ENCODE measurements around the gene FOXO3. TPM values are rescaled to one million over a fixed set of nuclear protein-coding genes. Genes with fewer than 3 reads are reported as not detected.

Gene FOXO3
- total and polyA plus RNA-seq, 2 of the 13 experiments (the other 11 are each of a cell fraction or from before 2014, with no cell fraction given) = 16.0 to 22.5 TPM

DNA sequence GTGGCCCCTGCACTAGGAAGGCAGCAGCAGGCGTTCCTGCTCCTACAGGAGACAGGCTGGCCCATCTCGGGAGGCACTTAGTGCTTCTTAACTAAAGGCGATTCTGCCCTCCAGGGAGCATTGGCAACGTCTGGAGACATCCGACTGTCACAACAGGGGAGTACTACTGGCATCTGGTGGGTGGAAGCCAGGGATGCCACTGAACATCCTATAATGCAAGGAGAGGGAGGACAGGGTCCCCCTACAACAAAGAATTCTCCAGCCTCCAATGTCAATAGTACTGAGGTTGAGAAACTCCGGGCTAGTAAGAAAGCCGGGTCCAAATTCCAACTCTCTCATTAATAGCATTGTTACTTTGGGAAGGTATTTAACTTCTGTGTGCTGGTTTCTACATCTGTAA, 168.1 kb downstream of the FOXO3 start (continued):
- TF ChIP-seq, protein P1, sequence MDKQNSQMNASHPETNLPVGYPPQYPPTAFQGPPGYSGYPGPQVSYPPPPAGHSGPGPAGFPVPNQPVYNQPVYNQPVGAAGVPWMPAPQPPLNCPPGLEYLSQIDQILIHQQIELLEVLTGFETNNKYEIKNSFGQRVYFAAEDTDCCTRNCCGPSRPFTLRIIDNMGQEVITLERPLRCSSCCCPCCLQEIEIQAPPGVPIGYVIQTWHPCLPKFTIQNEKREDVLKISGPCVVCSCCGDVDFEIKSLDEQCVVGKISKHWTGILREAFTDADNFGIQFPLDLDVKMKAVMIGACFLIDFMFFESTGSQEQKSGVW (CRISPR knock-in tag; IDR thresholded peaks at IDR 0.05; ENCODE audit: borderline replicate concordance) = no peak
- TF ChIP-seq MAFG (CRISPR knock-in tag; IDR thresholded peaks at IDR 0.05) = no peak
- TF ChIP-seq ZNF670 (CRISPR knock-in tag; IDR thresholded peaks at IDR 0.05; ENCODE audit: borderline replicate concordance) = no peak
- TF ChIP-seq, protein P2, sequence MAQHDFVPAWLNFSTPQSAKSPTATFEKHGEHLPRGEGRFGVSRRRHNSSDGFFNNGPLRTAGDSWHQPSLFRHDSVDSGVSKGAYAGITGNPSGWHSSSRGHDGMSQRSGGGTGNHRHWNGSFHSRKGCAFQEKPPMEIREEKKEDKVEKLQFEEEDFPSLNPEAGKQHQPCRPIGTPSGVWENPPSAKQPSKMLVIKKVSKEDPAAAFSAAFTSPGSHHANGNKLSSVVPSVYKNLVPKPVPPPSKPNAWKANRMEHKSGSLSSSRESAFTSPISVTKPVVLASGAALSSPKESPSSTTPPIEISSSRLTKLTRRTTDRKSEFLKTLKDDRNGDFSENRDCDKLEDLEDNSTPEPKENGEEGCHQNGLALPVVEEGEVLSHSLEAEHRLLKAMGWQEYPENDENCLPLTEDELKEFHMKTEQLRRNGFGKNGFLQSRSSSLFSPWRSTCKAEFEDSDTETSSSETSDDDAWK (CRISPR knock-in tag; IDR thresholded peaks at IDR 0.05) = no peak
- peak; percentile 38; the same call in 1 of the 2 replicates for TF ChIP-seq ZKSCAN8 (CRISPR knock-in tag; IDR thresholded peaks at IDR 0.05; ENCODE audit: borderline replicate concordance)
- no peak for TF ChIP-seq ARNT2 (CRISPR knock-in tag; IDR thresholded peaks at IDR 0.05; ENCODE audit: low read depth)
- no peak for TF ChIP-seq ZNF879 (CRISPR knock-in tag; IDR thresholded peaks at IDR 0.05)
- TF ChIP-seq RXRB (CRISPR knock-in tag; IDR thresholded peaks at IDR 0.05; ENCODE audit: borderline replicate concordance) = peak; percentile 38; the same call in 1 of the 2 replicates
- TF ChIP-seq, protein P3, sequence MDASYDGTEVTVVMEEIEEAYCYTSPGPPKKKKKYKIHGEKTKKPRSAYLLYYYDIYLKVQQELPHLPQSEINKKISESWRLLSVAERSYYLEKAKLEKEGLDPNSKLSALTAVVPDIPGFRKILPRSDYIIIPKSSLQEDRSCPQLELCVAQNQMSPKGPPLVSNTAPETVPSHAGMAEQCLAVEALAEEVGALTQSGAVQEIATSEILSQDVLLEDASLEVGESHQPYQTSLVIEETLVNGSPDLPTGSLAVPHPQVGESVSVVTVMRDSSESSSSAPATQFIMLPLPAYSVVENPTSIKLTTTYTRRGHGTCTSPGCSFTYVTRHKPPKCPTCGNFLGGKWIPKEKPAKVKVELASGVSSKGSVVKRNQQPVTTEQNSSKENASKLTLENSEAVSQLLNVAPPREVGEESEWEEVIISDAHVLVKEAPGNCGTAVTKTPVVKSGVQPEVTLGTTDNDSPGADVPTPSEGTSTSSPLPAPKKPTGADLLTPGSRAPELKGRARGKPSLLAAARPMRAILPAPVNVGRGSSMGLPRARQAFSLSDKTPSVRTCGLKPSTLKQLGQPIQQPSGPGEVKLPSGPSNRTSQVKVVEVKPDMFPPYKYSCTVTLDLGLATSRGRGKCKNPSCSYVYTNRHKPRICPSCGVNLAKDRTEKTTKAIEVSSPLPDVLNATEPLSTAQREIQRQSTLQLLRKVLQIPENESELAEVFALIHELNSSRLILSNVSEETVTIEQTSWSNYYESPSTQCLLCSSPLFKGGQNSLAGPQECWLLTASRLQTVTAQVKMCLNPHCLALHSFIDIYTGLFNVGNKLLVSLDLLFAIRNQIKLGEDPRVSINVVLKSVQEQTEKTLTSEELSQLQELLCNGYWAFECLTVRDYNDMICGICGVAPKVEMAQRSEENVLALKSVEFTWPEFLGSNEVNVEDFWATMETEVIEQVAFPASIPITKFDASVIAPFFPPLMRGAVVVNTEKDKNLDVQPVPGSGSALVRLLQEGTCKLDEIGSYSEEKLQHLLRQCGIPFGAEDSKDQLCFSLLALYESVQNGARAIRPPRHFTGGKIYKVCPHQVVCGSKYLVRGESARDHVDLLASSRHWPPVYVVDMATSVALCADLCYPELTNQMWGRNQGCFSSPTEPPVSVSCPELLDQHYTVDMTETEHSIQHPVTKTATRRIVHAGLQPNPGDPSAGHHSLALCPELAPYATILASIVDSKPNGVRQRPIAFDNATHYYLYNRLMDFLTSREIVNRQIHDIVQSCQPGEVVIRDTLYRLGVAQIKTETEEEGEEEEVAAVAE (CRISPR knock-in tag; IDR thresholded peaks at IDR 0.05; ENCODE audit: borderline replicate concordance) = no peak
- TF ChIP-seq, protein P4, sequence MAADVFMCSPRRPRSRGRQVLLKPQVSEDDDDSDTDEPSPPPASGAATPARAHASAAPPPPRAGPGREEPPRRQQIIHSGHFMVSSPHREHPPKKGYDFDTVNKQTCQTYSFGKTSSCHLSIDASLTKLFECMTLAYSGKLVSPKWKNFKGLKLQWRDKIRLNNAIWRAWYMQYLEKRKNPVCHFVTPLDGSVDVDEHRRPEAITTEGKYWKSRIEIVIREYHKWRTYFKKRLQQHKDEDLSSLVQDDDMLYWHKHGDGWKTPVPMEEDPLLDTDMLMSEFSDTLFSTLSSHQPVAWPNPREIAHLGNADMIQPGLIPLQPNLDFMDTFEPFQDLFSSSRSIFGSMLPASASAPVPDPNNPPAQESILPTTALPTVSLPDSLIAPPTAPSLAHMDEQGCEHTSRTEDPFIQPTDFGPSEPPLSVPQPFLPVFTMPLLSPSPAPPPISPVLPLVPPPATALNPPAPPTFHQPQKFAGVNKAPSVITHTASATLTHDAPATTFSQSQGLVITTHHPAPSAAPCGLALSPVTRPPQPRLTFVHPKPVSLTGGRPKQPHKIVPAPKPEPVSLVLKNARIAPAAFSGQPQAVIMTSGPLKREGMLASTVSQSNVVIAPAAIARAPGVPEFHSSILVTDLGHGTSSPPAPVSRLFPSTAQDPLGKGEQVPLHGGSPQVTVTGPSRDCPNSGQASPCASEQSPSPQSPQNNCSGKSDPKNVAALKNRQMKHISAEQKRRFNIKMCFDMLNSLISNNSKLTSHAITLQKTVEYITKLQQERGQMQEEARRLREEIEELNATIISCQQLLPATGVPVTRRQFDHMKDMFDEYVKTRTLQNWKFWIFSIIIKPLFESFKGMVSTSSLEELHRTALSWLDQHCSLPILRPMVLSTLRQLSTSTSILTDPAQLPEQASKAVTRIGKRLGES (CRISPR knock-in tag; IDR thresholded peaks at IDR 0.05; ENCODE audit: borderline replicate concordance) = no peak
- TF ChIP-seq ZZZ3 (CRISPR knock-in tag; IDR thresholded peaks at IDR 0.05; ENCODE audit: borderline replicate concordance) = no peak
- TF ChIP-seq, protein P5, sequence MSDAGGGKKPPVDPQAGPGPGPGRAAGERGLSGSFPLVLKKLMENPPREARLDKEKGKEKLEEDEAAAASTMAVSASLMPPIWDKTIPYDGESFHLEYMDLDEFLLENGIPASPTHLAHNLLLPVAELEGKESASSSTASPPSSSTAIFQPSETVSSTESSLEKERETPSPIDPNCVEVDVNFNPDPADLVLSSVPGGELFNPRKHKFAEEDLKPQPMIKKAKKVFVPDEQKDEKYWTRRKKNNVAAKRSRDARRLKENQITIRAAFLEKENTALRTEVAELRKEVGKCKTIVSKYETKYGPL (CRISPR knock-in tag; IDR thresholded peaks at IDR 0.05) = no peak
- TF ChIP-seq, protein P6, sequence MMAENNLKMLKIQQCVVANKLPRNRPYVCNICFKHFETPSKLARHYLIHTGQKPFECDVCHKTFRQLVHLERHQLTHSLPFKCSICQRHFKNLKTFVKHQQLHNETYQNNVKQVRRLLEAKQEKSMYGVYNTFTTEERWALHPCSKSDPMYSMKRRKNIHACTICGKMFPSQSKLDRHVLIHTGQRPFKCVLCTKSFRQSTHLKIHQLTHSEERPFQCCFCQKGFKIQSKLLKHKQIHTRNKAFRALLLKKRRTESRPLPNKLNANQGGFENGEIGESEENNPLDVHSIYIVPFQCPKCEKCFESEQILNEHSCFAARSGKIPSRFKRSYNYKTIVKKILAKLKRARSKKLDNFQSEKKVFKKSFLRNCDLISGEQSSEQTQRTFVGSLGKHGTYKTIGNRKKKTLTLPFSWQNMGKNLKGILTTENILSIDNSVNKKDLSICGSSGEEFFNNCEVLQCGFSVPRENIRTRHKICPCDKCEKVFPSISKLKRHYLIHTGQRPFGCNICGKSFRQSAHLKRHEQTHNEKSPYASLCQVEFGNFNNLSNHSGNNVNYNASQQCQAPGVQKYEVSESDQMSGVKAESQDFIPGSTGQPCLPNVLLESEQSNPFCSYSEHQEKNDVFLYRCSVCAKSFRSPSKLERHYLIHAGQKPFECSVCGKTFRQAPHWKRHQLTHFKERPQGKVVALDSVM (CRISPR knock-in tag; IDR thresholded peaks at IDR 0.05) = peak; percentile 77
- TF ChIP-seq TARDBP (CRISPR knock-in tag; IDR thresholded peaks at IDR 0.05) = 0 out of 2 replicates have a peak, but pooled peaks have one; percentile 47
- TF ChIP-seq, protein P7, sequence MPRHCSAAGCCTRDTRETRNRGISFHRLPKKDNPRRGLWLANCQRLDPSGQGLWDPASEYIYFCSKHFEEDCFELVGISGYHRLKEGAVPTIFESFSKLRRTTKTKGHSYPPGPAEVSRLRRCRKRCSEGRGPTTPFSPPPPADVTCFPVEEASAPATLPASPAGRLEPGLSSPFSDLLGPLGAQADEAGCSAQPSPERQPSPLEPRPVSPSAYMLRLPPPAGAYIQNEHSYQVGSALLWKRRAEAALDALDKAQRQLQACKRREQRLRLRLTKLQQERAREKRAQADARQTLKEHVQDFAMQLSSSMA (CRISPR knock-in tag; IDR thresholded peaks at IDR 0.05) = no peak
- no peak for TF ChIP-seq ZNF550 (CRISPR knock-in tag; IDR thresholded peaks at IDR 0.05; ENCODE audit: borderline replicate concordance)
